Neural cell (in vitro differentiated cells): ENCODE data around the gene ISCA2. TPM values are rescaled to one million over a fixed set of nuclear protein-coding genes. Genes with fewer than 3 reads are reported as not detected.

Source experiments
- H2AFZ ChIP-seq: fragments of 200-600, 300-800 bp; sonication (generic), shearing (Covaris generic); 2 replicates; pipeline ENCODE4 v1.6.0; 2014; ENCODE audit warnings: low read depth, mild to moderate bottlenecking, antibody characterized with exemption, low read length, moderate library complexity
- H3F3A ChIP-seq: fragments of 200-600 bp; shearing (Covaris generic); 2 replicates; pipeline ENCODE4 v1.6.1; 2016; ENCODE audit warnings: mild to moderate bottlenecking, moderate library complexity, mixed read lengths, antibody characterized with exemption, low read length; ENCODE audit not compliant: insufficient read depth, poor library complexity, severe bottlenecking
- H3K27ac ChIP-seq: fragments of 200-600, 300-800 bp; sonication (generic), shearing (Covaris generic); 2 replicates; pipeline ENCODE4 v1.5.1; 2014; ENCODE audit warnings: mild to moderate bottlenecking, low read length, moderate library complexity
- H3K27me3 ChIP-seq: fragments of 300-800, 200-600 bp; sonication (generic), shearing (Covaris generic); 2 replicates; pipeline ENCODE4 v1.6.0; 2014; ENCODE audit warnings: mild to moderate bottlenecking, low read depth, low read length, moderate library complexity; ENCODE audit not compliant: insufficient read depth
- H3K36me3 ChIP-seq: fragments of 300-800, 200-600 bp; sonication (generic), shearing (Covaris generic); 2 replicates; pipeline ENCODE4 v1.5.1; 2014; ENCODE audit warnings: mild to moderate bottlenecking, antibody characterized with exemption, low read length, moderate library complexity; ENCODE audit not compliant: insufficient read depth
- H3K4me2 ChIP-seq: fragments of 300-800, 200-600 bp; sonication (generic), shearing (Covaris generic); 2 replicates; pipeline ENCODE4 v1.6.0; 2014; ENCODE audit warnings: mild to moderate bottlenecking, low read length
- H3K4me3 ChIP-seq: fragments of 300-800, 200-600 bp; sonication (generic), shearing (Covaris generic); 2 replicates; pipeline ENCODE4 v1.5.1; 2014; ENCODE audit warnings: mild to moderate bottlenecking, low read length, moderate library complexity
- H3K79me2 ChIP-seq: fragments of 200-600 bp; shearing (Covaris generic); replicated peaks from 2 replicates; pipeline ENCODE4 v1.6.0; 2014; ENCODE audit warnings: mild to moderate bottlenecking, low read length, moderate library complexity; ENCODE audit not compliant: insufficient read depth
- H3K9ac ChIP-seq: fragments of 300-800, 200-600 bp; sonication (generic), shearing (Covaris generic); 2 replicates; pipeline ENCODE4 v1.6.1; 2016; ENCODE audit warnings: mild to moderate bottlenecking, low read length, mixed read lengths
- H3K9me2 ChIP-seq: fragments of 200-600 bp; shearing (Covaris generic); 2 replicates; pipeline ENCODE4 v1.6.1; 2016; ENCODE audit warnings: mild to moderate bottlenecking, low read length, mixed read lengths; ENCODE audit not compliant: insufficient read depth
- H3K9me3 ChIP-seq: fragments of 200-600, 300-800 bp; sonication (generic), shearing (Covaris generic); 2 replicates; pipeline ENCODE4 v1.6.1; 2016; ENCODE audit warnings: mild to moderate bottlenecking, mixed run types, low read length, moderate library complexity, mixed read lengths
- H4K20me1 ChIP-seq: fragments of 200-600 bp; shearing (Covaris generic); 2 replicates; pipeline ENCODE4 v1.6.1; 2016; ENCODE audit warnings: mild to moderate bottlenecking, mixed run types; ENCODE audit not compliant: insufficient read depth
- EP300 ChIP-seq: fragments of 450-650 bp; conservative IDR thresholded peaks from 2 replicates; pipeline ENCODE4 v1.6.1; 2014; ENCODE audit warnings: antibody characterized with exemption, mild to moderate bottlenecking, moderate library complexity; ENCODE audit not compliant: poor library complexity, severe bottlenecking
- EZH2 ChIP-seq: fragments of 200-600, 300-800 bp; shearing (Covaris generic), sonication (generic); IDR thresholded peaks from 2 replicates; pipeline ENCODE4 v1.6.1; 2014; ENCODE audit warnings: antibody characterized with exemption, low read length, borderline replicate concordance, mild to moderate bottlenecking; ENCODE audit not compliant: insufficient read depth, poor library complexity, severe bottlenecking
- MXI1 ChIP-seq: fragments of 450-650 bp; conservative IDR thresholded peaks from 2 replicates; pipeline ENCODE4 v1.6.1; 2014; ENCODE audit warnings: antibody characterized with exemption, mild to moderate bottlenecking; ENCODE audit not compliant: poor library complexity, severe bottlenecking
- POLR2AphosphoS5 ChIP-seq: IDR thresholded peaks from 2 replicates; pipeline ENCODE4 v1.6.1; 2012
- RAD21 ChIP-seq: fragments of 450-650 bp; conservative IDR thresholded peaks from 2 replicates; pipeline ENCODE4 v1.6.1; 2014; ENCODE audit warnings: antibody characterized with exemption, mild to moderate bottlenecking, moderate library complexity
- REST ChIP-seq: IDR thresholded peaks from 2 replicates; pipeline ENCODE4 v1.6.1; 2012; ENCODE audit warnings: borderline replicate concordance
- SMC3 ChIP-seq: fragments of 450-650 bp; conservative IDR thresholded peaks from 2 replicates; pipeline ENCODE4 v1.6.1; 2014; ENCODE audit warnings: antibody characterized with exemption, mild to moderate bottlenecking, moderate library complexity; ENCODE audit not compliant: poor library complexity
- TAF1 ChIP-seq: IDR thresholded peaks from 2 replicates; pipeline ENCODE4 v1.6.1; 2012; ENCODE audit warnings: low read depth
- polyA plus RNA-seq: library from polyadenylated mRNA; depleted of rRNA; stranded (reverse); fragments of >200 nt; gene quantifications from 2 replicates; pipeline ENCODE4 v1.2.3, GENCODE V29; 2014
- TF ChIP-seq, protein P1 (sequence below): fragments of 450-650 bp; IDR thresholded peaks from 2 replicates; pipeline ENCODE4 v1.5.1; 2014; ENCODE audit warnings: antibody characterized with exemption, mild to moderate bottlenecking, moderate library complexity; ENCODE audit not compliant: poor library complexity, severe bottlenecking

ISCA2 gene
- polyA plus RNA-seq, 1 donor from 2014 or later: 45.1 TPM

DNA sequence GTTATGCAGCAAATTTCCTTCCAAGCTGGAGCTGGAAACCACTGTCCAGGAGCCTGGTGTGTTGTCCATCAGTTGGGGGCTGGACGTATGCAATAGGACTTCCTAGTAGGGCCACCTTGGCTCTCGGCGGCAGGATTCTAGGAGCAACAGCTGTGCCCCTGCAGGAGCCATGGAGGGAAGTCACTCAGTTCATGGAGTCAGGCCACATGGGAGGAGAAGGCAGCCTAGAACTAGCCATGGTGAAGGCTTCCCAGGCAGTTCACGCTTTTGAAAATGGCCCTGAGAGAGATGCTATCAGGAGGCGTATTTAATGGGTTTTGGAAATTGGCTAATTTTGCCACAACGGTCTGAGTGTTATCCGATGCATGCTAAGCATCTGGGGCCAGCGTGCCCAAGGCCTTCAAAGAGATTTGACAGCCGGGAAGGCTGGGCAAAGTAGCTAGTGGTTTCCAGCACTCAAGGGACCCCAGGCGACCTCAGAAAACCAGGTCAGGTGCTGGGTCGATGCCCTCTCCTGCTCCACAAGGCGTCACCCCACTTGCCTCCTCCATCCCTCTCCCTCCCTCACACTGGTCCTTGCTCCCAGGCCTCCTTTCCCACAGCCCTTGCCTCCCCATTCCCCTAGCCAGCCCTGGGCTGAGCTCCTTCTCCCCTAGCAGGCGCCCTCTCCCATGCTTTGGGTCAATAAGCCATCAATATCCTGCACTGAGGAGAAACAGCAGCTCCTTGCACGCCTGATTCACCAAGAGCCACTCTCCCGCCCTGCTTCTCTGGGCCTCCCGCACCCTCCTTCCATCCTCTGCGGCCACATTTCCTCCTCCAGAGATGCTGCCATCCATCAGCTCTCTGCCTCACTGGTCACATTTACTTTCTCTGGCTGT, 36.6 kb upstream of the ISCA2 start:
- Histone ChIP-seq H3K27me3 (no peaks in the 10 kb centered on the region), H2AFZ (no peak overlapping the region), H3K79me2 (no peaks in the 10 kb centered on the region), H3K4me2 (no peak overlapping the region), H3K9ac (no peak overlapping the region), H4K20me1 (no peaks in the 10 kb centered on the region), H3K4me3 (no peak overlapping the region), H3F3A (no peaks in the 10 kb centered on the region), H3K27ac (no peak overlapping the region), H3K9me2 (no peaks in the 10 kb centered on the region), H3K36me3 (no peaks in the 10 kb centered on the region), H3K9me3 (no peaks in the 10 kb centered on the region)
- TF ChIP-seq, protein P1, sequence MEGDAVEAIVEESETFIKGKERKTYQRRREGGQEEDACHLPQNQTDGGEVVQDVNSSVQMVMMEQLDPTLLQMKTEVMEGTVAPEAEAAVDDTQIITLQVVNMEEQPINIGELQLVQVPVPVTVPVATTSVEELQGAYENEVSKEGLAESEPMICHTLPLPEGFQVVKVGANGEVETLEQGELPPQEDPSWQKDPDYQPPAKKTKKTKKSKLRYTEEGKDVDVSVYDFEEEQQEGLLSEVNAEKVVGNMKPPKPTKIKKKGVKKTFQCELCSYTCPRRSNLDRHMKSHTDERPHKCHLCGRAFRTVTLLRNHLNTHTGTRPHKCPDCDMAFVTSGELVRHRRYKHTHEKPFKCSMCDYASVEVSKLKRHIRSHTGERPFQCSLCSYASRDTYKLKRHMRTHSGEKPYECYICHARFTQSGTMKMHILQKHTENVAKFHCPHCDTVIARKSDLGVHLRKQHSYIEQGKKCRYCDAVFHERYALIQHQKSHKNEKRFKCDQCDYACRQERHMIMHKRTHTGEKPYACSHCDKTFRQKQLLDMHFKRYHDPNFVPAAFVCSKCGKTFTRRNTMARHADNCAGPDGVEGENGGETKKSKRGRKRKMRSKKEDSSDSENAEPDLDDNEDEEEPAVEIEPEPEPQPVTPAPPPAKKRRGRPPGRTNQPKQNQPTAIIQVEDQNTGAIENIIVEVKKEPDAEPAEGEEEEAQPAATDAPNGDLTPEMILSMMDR: no peak
- TF ChIP-seq EP300: no peak
- TF ChIP-seq EZH2: no peak
- no peak for TF ChIP-seq POLR2AphosphoS5
- TF ChIP-seq SMC3: no peak
- TF ChIP-seq TAF1: no peak

- H4K20me1 ChIP-seq: no peaks in the 10 kb centered on the region
- H3K79me2 ChIP-seq: no peaks in the 10 kb centered on the region
- no peak for TF ChIP-seq EP300
- TF ChIP-seq SMC3: no peak
- TF ChIP-seq RAD21: no peak
- no peak for TF ChIP-seq REST
- TF ChIP-seq MXI1: no peak
- no peak for TF ChIP-seq POLR2AphosphoS5
- TF ChIP-seq, protein P1: no peak
- TF ChIP-seq TAF1: no peak
- no peak for TF ChIP-seq EZH2
- H3K4me3 ChIP-seq: no peak overlapping the region
- no peaks in the 10 kb centered on the region for H3F3A ChIP-seq
- no peak overlapping the region for H2AFZ ChIP-seq
- no peak overlapping the region for H3K4me2 ChIP-seq
- no peaks in the 10 kb centered on the region for H3K9me3 ChIP-seq
- H3K9me2 ChIP-seq: no peaks in the 10 kb centered on the region
- no peak overlapping the region for H3K9ac ChIP-seq
- no peaks in the 10 kb centered on the region for H3K36me3 ChIP-seq
- H3K27me3 ChIP-seq: no peaks in the 10 kb centered on the region
- no peak overlapping the region for H3K27ac ChIP-seq
Measured at GRCh38 chr14:74457565-74457895, 36.0 kb upstream of the ISCA2 start.
